Upper lobe of left lung (tissue), 6 donors: ENCODE measurements around the gene RIPOR2. TPM values are rescaled to one million over a fixed set of nuclear protein-coding genes. Genes with fewer than 3 reads are reported as not detected.

Experiments used
- ATAC-seq, 2 donors: fragments of 200-7000 bp; cut with Tn5 transposase; one replicate each; pipeline ENCODE4 v1.9.1; 2022; ENCODE audit warnings: mild to moderate bottlenecking in 2 of 2, moderate library complexity in 2 of 2; ENCODE audit not compliant: low FRiP score in 2 of 2
- DNase-seq, 2 donors: peaks; one replicate each; pipeline ENCODE4 v3.0.0-alpha.2; 2019 to 2020
- H3K27ac ChIP-seq, 4 donors: fragments of 200-600 bp; sonication (generic); one replicate each; pipeline ENCODE4 v1.5.1; 2016 to 2019
- H3K27me3 ChIP-seq, 4 donors: fragments of 200-600 bp; sonication (generic); one replicate each; pipeline ENCODE4 v1.5.1; 2017 to 2019
- H3K36me3 ChIP-seq, 4 donors: fragments of 200-600 bp; sonication (generic); one replicate each; pipeline ENCODE4 v1.5.1; 2016 to 2019
- H3K4me1 ChIP-seq, 4 donors: fragments of 200-600 bp; sonication (generic); one replicate each; pipeline ENCODE4 v1.5.1; 2018 to 2019
- H3K4me3 ChIP-seq, 4 donors: fragments of 200-600 bp; sonication (generic); one replicate each; pipeline ENCODE4 v1.5.1; 2017 to 2019; ENCODE audit warnings: mild to moderate bottlenecking in 2 of 4, moderate library complexity in 1 of 4
- H3K9me3 ChIP-seq, 4 donors: fragments of 200-600 bp; sonication (generic); one replicate each; pipeline ENCODE4 v1.5.1; 2018 to 2019
- CTCF ChIP-seq, 6 experiments: fragments of 450-650 bp in 4 of 6; fragments of 200-600 bp in 2 of 6; sonication (generic) in 2 of 6; IDR thresholded peaks; one replicate each; pipeline ENCODE4 v1.5.1; 2016 to 2019; ENCODE audit warnings: antibody characterized with exemption in 6 of 6
- EP300 ChIP-seq, 4 donors: sonication (generic); formaldehyde crosslinking; IDR thresholded peaks; one replicate each; pipeline ENCODE4 v1.5.1; 2017; ENCODE audit warnings: antibody characterized with exemption in 4 of 4, control low read depth in 2 of 4
- POLR2A ChIP-seq, 4 donors: fragments of 450-650 bp; IDR thresholded peaks; one replicate each; pipeline ENCODE4 v1.5.1; 2016 to 2017; ENCODE audit warnings: antibody characterized with exemption in 4 of 4, mild to moderate bottlenecking in 2 of 4
- POLR2AphosphoS5 ChIP-seq, 2 donors: sonication (generic); formaldehyde crosslinking; IDR thresholded peaks; one replicate each; pipeline ENCODE4 v1.5.1; 2017; ENCODE audit warnings: antibody characterized with exemption in 2 of 2
- WGBS, 2 donors: methylation state at CpG; one replicate each; pipeline ENCODE4 v1.1.5; 2017 to 2018; 5-methylcytosine and 5-hydroxymethylcytosine counted together
- total RNA-seq, 6 donors: library from RNA; depleted of rRNA in 4 of 6; stranded (reverse); fragments of >200 nt in 4 of 6; gene quantifications; one replicate each; pipeline versions ENCODE4 v1.1.0 to v1.2.1, GENCODE V29; 2016 to 2021
- donor health status: DM: no; HTN: no; CAD: no; lungs with moderate emphysema.
- donor health status: DM: no; HTN: yes; CAD: no; lungs with severe emphysema.

The RIPOR2 gene
- total RNA-seq, 6 donors from 2014 or later, result 25.3 to 67.1 (median 48.3) TPM

- no peak overlapping the region for H3K27ac ChIP-seq
Measured at GRCh38 chr6:24780206-24780605, 155.6 kb downstream of the RIPOR2 start.

GRCh38 chr6:24779416-24780016 is 156.2 kb downstream of the RIPOR2 start:
- ATAC-seq, result no peak
- H3K4me3 ChIP-seq, result no peak overlapping the region
- 41 to 54% methylated on average over 3 of the region's 3 CpGs for WGBS, 2 donors

More at GRCh38 chr6:24780206-24780605, 155.6 kb downstream of the RIPOR2 start:
- no peaks in the 10 kb centered on the region for H3K9me3 ChIP-seq
- H3K27me3 ChIP-seq, result no peaks in the 10 kb centered on the region
- H3K4me1 ChIP-seq, result peaks cover 9 to 15% (median 12%) of the 10 kb centered on the region in 4 donors
- no peak for TF ChIP-seq CTCF (IDR thresholded peaks at IDR 0.05)
- TF ChIP-seq POLR2A (IDR thresholded peaks at IDR 0.05), result no peak
- no peak for TF ChIP-seq EP300 (IDR thresholded peaks at IDR 0.05)
- TF ChIP-seq POLR2AphosphoS5 (IDR thresholded peaks at IDR 0.05), result no peak
- ATAC-seq, result no peak
- H3K4me3 ChIP-seq, result no peak overlapping the region
- peaks cover 0 to 36% (median 4%) of the 10 kb centered on the region in 4 donors for H3K36me3 ChIP-seq
- WGBS, 2 donors, result 95 to 96% methylated on average over 4 of the region's 4 CpGs
- DNase-seq, result no peak

GRCh38 chr6:24778878-24779277 is 156.9 kb downstream of the RIPOR2 start:
- H3K4me3 ChIP-seq, result no peak overlapping the region
- no peaks in the 10 kb centered on the region for H3K27me3 ChIP-seq
- peaks cover 0 to 25% (median 4%) of the 10 kb centered on the region in 4 donors for H3K36me3 ChIP-seq
- no peak overlapping the region for H3K27ac ChIP-seq
- no peak for DNase-seq
- H3K9me3 ChIP-seq, result no peaks in the 10 kb centered on the region
- TF ChIP-seq CTCF (IDR thresholded peaks at IDR 0.05) (no peak), POLR2A (IDR thresholded peaks at IDR 0.05) (no peak), POLR2AphosphoS5 (IDR thresholded peaks at IDR 0.05) (no peak), EP300 (IDR thresholded peaks at IDR 0.05) (no peak)
- no peak for ATAC-seq
- H3K4me1 ChIP-seq, result peaks cover 9 to 17% (median 15%) of the 10 kb centered on the region in 4 donors

More at GRCh38 chr6:24779416-24780016, 156.2 kb downstream of the RIPOR2 start:
- Histone ChIP-seq H3K27me3 (no peaks in the 10 kb centered on the region), H3K4me1 (peaks cover 9 to 15% (median 12%) of the 10 kb centered on the region in 4 donors), H3K27ac (no peak overlapping the region), H3K36me3 (peaks cover 0 to 32% (median 4%) of the 10 kb centered on the region in 4 donors), H3K9me3 (no peaks in the 10 kb centered on the region)
- TF ChIP-seq EP300 (IDR thresholded peaks at IDR 0.05) (no peak), POLR2AphosphoS5 (IDR thresholded peaks at IDR 0.05) (no peak), CTCF (IDR thresholded peaks at IDR 0.05) (no peak)
- no peak for DNase-seq

- H3K4me3 ChIP-seq, result no peak overlapping the region
- ATAC-seq (no peak), DNase-seq (no peak)
- peaks cover 0 to 25% (median 4%) of the 10 kb centered on the region in 4 donors for H3K36me3 ChIP-seq
- no peaks in the 10 kb centered on the region for H3K27me3 ChIP-seq
- no peak overlapping the region for H3K27ac ChIP-seq
- TF ChIP-seq POLR2AphosphoS5 (IDR thresholded peaks at IDR 0.05), result no peak
- TF ChIP-seq CTCF (IDR thresholded peaks at IDR 0.05), result no peak
- no peak for TF ChIP-seq POLR2A (IDR thresholded peaks at IDR 0.05)
- TF ChIP-seq EP300 (IDR thresholded peaks at IDR 0.05), result no peak
- H3K9me3 ChIP-seq, result no peaks in the 10 kb centered on the region
- WGBS, 2 donors, result 97 to 100% methylated on average over 1 of the region's 1 CpG
- peaks cover 9 to 17% (median 15%) of the 10 kb centered on the region in 4 donors for H3K4me1 ChIP-seq
Measured at GRCh38 chr6:24778121-24778520, 157.6 kb downstream of the RIPOR2 start.

GRCh38 chr6:24777227-24777626 is 158.5 kb downstream of the RIPOR2 start:
- WGBS, 2 donors, result 85 to 92% methylated on average over 1 of the region's 1 CpG
- H3K36me3 ChIP-seq, result peaks cover 0 to 16% (median 2%) of the 10 kb centered on the region in 4 donors
- no peak for TF ChIP-seq CTCF (IDR thresholded peaks at IDR 0.05)
- no peak for TF ChIP-seq POLR2A (IDR thresholded peaks at IDR 0.05)
- no peak for TF ChIP-seq EP300 (IDR thresholded peaks at IDR 0.05)
- TF ChIP-seq POLR2AphosphoS5 (IDR thresholded peaks at IDR 0.05), result no peak
- DNase-seq (no peak), ATAC-seq (no peak)
- H3K27me3 ChIP-seq, result no peaks in the 10 kb centered on the region
- no peak overlapping the region for H3K27ac ChIP-seq
- peaks cover 9 to 17% (median 15%) of the 10 kb centered on the region in 4 donors for H3K4me1 ChIP-seq
- H3K4me3 ChIP-seq, result no peak overlapping the region
- H3K9me3 ChIP-seq, result no peaks in the 10 kb centered on the region
